ENCODE measurements around the gene PLSCR2.

DNA sequence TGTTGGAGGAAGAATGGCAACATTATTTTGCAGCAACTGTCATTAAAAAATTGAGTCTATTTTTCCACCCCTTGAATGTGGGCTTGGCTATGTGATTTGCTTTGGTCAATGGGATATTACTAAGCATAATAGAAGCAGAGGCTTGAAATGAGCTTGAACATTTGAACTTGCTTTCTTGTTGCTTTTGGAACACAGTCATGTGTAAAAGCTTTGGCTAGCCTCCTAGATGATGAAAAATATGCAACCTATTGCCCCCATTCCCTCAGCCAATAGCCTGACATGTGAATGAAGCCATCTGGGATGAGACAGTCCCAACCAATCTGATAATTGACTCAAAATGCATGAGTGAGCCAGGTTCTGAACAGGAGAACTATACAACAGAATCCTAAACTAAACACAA, 78.4 kb downstream of the PLSCR2 start:
- TF ChIP-seq TAF1 (IDR thresholded peaks at IDR 0.05; ENCODE audit: control insufficient read depth, extremely low read depth, insufficient read depth, low read length, severe bottlenecking) (no peak), KAT8 (IDR thresholded peaks at IDR 0.05; ENCODE audit: low read depth) (no peak), NFYB (IDR thresholded peaks at IDR 0.05; ENCODE audit: extremely low read depth, insufficient read length) (no peak), POLR2AphosphoS5 (IDR thresholded peaks at IDR 0.05; ENCODE audit: control insufficient read depth, insufficient read depth, low read depth, low read length) (no peak), ZFPM2 (CRISPR knock-in tag; IDR thresholded peaks at IDR 0.05) (no peak)
- TF ChIP-seq, protein P1, sequence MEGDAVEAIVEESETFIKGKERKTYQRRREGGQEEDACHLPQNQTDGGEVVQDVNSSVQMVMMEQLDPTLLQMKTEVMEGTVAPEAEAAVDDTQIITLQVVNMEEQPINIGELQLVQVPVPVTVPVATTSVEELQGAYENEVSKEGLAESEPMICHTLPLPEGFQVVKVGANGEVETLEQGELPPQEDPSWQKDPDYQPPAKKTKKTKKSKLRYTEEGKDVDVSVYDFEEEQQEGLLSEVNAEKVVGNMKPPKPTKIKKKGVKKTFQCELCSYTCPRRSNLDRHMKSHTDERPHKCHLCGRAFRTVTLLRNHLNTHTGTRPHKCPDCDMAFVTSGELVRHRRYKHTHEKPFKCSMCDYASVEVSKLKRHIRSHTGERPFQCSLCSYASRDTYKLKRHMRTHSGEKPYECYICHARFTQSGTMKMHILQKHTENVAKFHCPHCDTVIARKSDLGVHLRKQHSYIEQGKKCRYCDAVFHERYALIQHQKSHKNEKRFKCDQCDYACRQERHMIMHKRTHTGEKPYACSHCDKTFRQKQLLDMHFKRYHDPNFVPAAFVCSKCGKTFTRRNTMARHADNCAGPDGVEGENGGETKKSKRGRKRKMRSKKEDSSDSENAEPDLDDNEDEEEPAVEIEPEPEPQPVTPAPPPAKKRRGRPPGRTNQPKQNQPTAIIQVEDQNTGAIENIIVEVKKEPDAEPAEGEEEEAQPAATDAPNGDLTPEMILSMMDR (IDR thresholded peaks at IDR 0.05 in 2 of 3, conservative IDR thresholded peaks at IDR 0.05 in 1 of 3; ENCODE audit: insufficient read depth in 2 of 3, low read depth in 1 of 3, low read length in 3 of 3): no peak
